ENCODE results near the gene SFT2D2. TPM values are rescaled to one million over a fixed set of nuclear protein-coding genes. Genes with fewer than 3 reads are reported as not detected.
A peak's percentile ranks its signal among the peaks of the same experiment; 100 is the strongest.
"Not testable (repeated sequence)": the region's sequence is repeated elsewhere in the genome, so short reads cannot be mapped to it uniquely, and the experiment has no call there.

SFT2D2 gene
- total and polyA plus RNA-seq, 7 donors, result 2.5 to 43.2 (median 36.7) TPM

DNA sequence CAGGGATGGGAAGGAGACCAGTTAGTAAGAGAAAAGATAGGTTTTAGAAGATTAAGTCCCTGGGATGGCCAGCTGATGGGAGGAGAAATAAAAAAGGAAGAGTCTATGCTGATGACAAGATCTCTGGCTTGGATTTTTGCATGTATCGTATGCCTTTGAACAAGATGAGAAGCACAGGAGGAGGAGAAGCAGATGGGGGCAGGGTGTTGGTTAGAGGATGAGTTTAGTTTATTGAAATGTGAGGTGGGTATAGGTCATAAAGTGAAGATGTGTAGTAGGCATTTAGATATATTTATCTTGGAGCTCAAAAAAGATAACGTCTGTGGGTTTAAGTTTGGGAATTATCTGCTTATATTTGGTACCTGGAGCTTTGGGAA is 45.7 kb upstream of the SFT2D2 start:
- no peaks in the 10 kb centered on the region for H3K9me3 ChIP-seq
- peaks cover 0 to 6% (median 0%) of the 10 kb centered on the region in 4 donors for H3K36me3 ChIP-seq
- H3K27ac ChIP-seq, result peak overlapping the region; percentile 88 to 95 (median 92)
- peak overlapping the region; percentile 76 to 84 (median 78) for H3K4me3 ChIP-seq
- H3K27me3 ChIP-seq, result no peaks in the 10 kb centered on the region
- TF ChIP-seq POLR2AphosphoS5 (IDR thresholded peaks at IDR 0.05) (no peak), EP300 (IDR thresholded peaks at IDR 0.05) (no peak), POLR2A (IDR thresholded peaks at IDR 0.05) (no peak)
- TF ChIP-seq, protein P1, sequence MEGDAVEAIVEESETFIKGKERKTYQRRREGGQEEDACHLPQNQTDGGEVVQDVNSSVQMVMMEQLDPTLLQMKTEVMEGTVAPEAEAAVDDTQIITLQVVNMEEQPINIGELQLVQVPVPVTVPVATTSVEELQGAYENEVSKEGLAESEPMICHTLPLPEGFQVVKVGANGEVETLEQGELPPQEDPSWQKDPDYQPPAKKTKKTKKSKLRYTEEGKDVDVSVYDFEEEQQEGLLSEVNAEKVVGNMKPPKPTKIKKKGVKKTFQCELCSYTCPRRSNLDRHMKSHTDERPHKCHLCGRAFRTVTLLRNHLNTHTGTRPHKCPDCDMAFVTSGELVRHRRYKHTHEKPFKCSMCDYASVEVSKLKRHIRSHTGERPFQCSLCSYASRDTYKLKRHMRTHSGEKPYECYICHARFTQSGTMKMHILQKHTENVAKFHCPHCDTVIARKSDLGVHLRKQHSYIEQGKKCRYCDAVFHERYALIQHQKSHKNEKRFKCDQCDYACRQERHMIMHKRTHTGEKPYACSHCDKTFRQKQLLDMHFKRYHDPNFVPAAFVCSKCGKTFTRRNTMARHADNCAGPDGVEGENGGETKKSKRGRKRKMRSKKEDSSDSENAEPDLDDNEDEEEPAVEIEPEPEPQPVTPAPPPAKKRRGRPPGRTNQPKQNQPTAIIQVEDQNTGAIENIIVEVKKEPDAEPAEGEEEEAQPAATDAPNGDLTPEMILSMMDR (IDR thresholded peaks at IDR 0.05), result no peak
- 28 to 42% methylated on average over 2 of the region's 2 CpGs for WGBS, 2 donors
- intact Hi-C loops (cut with DNase I), result no loop called here
- peaks cover 0 to 13% (median 10%) of the 10 kb centered on the region in 4 donors for H3K4me1 ChIP-seq
- DNase-seq, result no peak

DNA sequence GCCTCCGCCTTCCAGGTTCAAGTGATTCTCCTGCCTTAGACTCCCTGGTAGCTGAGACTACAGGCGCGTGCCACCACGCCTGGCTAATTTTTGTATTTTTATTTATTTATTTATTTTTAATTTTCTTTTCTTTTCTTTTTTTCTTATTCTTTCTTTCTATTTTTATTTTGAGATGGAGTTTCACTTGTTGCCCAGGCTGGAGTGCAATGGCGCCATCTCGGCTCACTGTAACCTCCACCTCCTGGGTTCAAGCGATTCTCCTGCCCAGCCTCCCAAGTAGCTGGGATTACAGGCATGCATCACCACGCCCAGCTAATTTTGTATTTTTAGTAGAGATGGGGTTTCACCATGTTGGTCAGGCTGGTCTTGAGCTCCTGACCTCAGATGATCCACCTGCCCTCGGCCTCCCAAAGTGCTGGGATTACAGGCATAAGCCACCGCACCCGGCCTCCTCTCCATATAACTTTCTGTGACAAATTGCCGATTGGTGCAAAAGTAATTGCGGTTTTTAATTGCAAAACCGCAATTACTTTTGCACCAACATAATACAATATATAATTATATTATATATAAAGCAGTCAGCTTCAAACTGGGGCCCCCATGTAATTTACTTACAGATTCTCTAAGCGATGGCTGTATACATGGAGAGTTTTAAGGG is 44.6 kb upstream of the SFT2D2 start:
- not testable (repeated sequence) for H3K9me3 ChIP-seq
- WGBS, 2 donors, result 96 to 98% methylated on average over 15 of the region's 15 CpGs

DNA sequence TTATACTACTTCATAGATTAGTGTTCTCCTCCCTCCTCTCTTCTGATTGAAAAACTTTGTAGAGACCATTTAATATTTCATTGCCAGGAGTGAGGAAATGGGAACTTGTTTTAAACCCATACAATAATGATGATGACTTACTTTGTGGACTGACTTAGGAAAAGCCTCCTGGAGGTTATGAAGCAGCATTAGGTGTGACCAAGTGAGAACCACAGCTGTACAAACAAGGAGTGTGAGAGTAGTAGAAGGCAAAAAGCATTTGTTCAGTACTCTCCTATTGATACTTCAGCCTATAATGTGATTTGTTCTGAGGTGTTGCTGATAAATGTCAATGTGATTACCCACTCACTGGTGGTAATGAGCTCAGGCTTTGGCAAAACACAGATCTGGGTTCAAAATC is 38.6 kb upstream of the SFT2D2 start:
- no peaks in the 10 kb centered on the region for H3K9me3 ChIP-seq
- TF ChIP-seq POLR2A (IDR thresholded peaks at IDR 0.05), result no peak
- no peak for TF ChIP-seq POLR2AphosphoS5 (IDR thresholded peaks at IDR 0.05)
- no peak for TF ChIP-seq EP300 (IDR thresholded peaks at IDR 0.05)
- TF ChIP-seq, protein P1 (IDR thresholded peaks at IDR 0.05), result no peak
- H3K4me1 ChIP-seq, result no peaks in the 10 kb centered on the region
- no peak overlapping the region for H3K4me3 ChIP-seq
- DNase-seq, result no peak
- H3K27ac ChIP-seq, result no peak overlapping the region
- H3K27me3 ChIP-seq, result no peaks in the 10 kb centered on the region
- intact Hi-C loops (cut with DNase I), result no loop called here
- H3K36me3 ChIP-seq, result peaks cover 0 to 53% (median 14%) of the 10 kb centered on the region in 4 donors

More for the DNA sequence above, 44.6 kb upstream of the SFT2D2 start:
- DNase-seq; H3K4me3 ChIP-seq; H3K27ac ChIP-seq; H3K27me3 ChIP-seq; H3K36me3 ChIP-seq; intact Hi-C loops (cut with DNase I): not testable (repeated sequence)
- H3K4me1 ChIP-seq, result peaks cover 0 to 13% (median 10%) of the 10 kb centered on the region in 4 donors

DNA sequence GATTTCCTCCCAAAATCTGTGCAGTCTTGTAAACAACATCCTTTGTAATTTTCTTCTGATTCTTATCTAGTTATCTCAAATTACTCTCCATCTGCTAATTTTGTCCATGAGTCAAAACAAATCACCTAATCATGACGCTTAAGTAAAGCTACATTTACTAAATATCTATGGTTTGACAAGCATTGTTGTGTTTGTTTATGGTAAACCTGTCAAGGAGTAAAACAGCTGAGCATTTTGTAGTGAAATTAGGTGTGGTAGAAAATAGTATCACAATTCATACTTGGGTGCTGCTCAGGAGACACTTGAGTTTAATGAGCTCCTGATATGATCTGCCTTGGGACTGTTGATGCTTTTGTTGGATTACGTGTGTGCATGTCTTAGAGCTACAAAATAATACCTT is 35.4 kb upstream of the SFT2D2 start:
- no peak for TF ChIP-seq POLR2A (IDR thresholded peaks at IDR 0.05)
- TF ChIP-seq, protein P1 (IDR thresholded peaks at IDR 0.05), result no peak
- H3K36me3 ChIP-seq, result peaks cover under 1 to 83% (median 13%) of the 10 kb centered on the region in 4 donors
- no peaks in the 10 kb centered on the region for H3K27me3 ChIP-seq
- H3K9me3 ChIP-seq, result no peaks in the 10 kb centered on the region
- no peak for DNase-seq
- no peaks in the 10 kb centered on the region for H3K4me1 ChIP-seq
- H3K27ac ChIP-seq, result no peak overlapping the region
- no peak overlapping the region for H3K4me3 ChIP-seq
- intact Hi-C loops (cut with DNase I), result no loop called here
- WGBS, 2 donors, result 81 to 90% methylated on average over 2 of the region's 2 CpGs

- DNase-seq, result no peak
- Histone ChIP-seq H3K36me3 (peaks cover 4 to 80% (median 15%) of the 10 kb centered on the region in 4 donors), H3K4me1 (no peaks in the 10 kb centered on the region), H3K27me3 (no peaks in the 10 kb centered on the region), H3K9me3 (no peaks in the 10 kb centered on the region), H3K27ac (no peak overlapping the region), H3K4me3 (no peak overlapping the region)
- TF ChIP-seq POLR2AphosphoS5 (IDR thresholded peaks at IDR 0.05), result no peak
- no peak for TF ChIP-seq POLR2A (IDR thresholded peaks at IDR 0.05)
- TF ChIP-seq EP300 (IDR thresholded peaks at IDR 0.05), result no peak
- TF ChIP-seq, protein P1 (IDR thresholded peaks at IDR 0.05), result no peak
- 95 to 99% methylated on average over 4 of the region's 4 CpGs for WGBS, 2 donors
- intact Hi-C loops (cut with DNase I), result no loop called here
Observed at GRCh38 chr1:168195199-168196135, 30.3 kb upstream of the SFT2D2 start.
